GM08714 (cell line): ENCODE measurements around the gene SULT2A1.
"Not testable (repeated sequence)": the region's sequence is repeated elsewhere in the genome, so short reads cannot be mapped to it uniquely, and the experiment has no call there.

Source experiments
- H3K4me3 ChIP-seq: fragments of 200-500 bp; sonication (Bioruptor generic); 2 replicates; pipeline ENCODE4 v1.5.1; 2014; ENCODE audit warnings: mild to moderate bottlenecking, low read length, inconsistent platforms
- ZNF274 ChIP-seq: IDR thresholded peaks from 2 replicates; pipeline ENCODE4 v1.6.1; 2012; ENCODE audit warnings: mild to moderate bottlenecking, low read depth, low read length

The SULT2A1 gene, protein sequence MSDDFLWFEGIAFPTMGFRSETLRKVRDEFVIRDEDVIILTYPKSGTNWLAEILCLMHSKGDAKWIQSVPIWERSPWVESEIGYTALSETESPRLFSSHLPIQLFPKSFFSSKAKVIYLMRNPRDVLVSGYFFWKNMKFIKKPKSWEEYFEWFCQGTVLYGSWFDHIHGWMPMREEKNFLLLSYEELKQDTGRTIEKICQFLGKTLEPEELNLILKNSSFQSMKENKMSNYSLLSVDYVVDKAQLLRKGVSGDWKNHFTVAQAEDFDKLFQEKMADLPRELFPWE

DNA sequence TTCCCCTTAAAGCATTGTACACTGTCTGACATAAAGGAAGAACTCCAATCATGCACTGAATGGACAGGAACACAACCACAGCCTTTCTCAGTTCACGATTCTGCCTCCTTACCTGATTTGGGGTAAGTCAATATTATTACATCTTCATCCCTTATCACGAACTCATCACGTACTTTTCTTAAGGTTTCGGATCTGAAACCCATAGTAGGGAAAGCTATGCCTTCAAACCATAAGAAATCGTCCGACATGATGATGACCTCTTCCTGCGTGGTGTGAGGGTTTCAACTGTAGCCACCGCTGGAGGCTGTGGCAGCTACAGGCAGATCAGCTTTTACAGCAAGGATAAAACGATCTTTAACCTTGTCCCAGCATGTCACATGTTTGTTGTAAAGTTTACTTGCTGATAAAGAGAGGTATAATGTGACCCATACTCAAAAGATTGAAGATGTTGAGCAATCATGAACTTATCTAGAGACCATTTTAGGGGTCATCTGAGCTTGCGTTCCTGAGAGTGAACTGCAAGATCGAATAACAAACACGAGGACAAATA is at the start of gene SULT2A1:
Gene SULT2A1 (minus strand): TSS at position 306 of the 550 bp plus-strand sequence. CDS start 58 bp downstream, at position 248.
- no peak for TF ChIP-seq ZNF274
- no peak within 1 kb of the TSS for H3K4me3 ChIP-seq

DNA sequence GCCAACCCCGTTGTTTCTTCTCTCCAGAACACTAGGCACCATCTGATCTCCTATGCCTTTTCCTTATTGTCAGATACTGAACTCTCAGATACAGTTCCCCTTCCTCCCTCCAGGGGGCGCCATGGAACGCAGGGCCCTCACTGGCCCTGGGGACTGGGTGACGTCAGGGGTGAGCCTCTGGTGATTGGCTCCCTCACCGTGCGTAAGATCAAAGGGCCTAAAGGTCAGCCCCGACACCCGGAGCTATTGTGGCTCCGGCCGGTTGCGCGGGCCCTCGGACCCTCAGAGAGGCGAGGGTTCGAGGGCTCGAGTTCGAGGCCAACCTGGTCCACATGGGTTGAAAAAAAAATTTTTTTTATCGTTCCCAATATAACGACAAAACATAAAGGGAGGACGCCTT is 42.5 kb upstream of the SULT2A1 start:
- H3K4me3 ChIP-seq: not testable (repeated sequence)

DNA sequence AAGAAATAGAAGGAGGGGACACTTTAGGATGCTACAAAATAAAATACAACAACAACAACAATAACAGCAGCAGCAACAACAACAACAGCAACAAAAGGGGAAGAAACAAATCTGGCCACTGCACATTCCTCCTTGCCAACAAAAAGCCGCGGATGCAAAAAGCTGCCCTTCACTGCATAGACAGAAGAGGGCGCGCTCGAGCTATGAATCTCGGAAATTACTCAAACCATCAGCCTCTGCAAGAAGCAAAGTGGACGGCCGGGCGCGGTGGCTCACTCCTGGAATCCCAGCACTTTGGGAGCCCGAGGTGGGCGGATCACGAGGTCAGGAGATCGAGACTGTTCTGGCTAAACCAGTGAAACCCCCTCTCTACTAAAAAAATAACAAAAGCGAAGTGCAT is 34.0 kb upstream of the SULT2A1 start:
- H3K4me3 ChIP-seq: not testable (repeated sequence)

DNA sequence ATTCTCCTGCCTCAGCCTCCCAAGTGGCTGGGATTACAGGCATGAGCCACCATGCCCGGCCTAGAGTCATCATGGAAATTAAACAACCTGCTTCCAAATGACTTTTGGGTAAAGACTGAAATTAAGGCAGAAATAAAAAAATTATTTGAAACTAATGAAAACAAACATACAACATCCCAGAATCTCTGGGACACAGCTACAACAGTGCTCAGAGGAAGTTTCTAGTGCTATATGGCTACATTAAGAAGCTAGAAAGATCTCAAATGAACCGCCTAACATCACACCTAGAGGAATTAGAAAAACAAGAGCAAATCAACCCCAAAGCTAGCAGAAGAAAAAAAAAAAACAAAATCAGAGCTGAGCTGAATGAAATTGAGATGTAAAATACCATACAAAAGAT is 24.1 kb upstream of the SULT2A1 start:
- H3K4me3 ChIP-seq: not testable (repeated sequence)

DNA sequence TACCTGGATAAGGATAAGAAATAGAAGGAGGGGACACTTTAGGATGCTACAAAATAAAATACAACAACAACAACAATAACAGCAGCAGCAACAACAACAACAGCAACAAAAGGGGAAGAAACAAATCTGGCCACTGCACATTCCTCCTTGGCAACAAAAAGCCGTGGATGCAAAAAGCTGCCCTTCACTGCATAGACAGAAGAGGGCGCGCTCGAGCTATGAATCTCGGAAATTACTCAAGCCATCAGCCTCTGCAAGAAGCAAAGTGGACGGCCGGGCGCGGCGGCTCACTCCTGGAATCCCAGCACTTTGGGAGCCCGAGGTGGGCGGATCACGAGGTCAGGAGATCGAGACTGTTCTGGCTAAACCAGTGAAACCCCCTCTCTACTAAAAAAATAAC is 23.2 kb upstream of the SULT2A1 start:
- H3K4me3 ChIP-seq: not testable (repeated sequence)

DNA sequence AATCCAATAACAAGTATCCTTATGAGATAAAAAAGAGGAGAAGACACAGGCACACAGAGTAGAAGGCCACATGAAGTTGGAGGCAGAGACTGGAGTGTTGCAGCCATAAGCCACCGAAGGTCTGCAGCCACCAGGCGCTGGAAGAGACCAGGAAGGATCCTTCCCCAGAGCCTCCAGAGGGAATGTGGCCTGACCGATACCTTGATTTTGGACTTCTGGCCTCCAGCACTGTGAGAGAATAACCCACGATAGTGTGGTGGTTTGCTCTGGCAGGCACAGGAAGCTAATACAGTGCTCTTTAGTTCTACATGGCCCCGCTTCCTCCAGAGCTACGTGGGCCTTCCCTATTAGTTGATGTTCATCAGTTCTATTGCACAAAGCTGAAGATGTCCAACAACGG is 15.3 kb upstream of the SULT2A1 start:
- no peak for TF ChIP-seq ZNF274
- no peak overlapping the region for H3K4me3 ChIP-seq

DNA sequence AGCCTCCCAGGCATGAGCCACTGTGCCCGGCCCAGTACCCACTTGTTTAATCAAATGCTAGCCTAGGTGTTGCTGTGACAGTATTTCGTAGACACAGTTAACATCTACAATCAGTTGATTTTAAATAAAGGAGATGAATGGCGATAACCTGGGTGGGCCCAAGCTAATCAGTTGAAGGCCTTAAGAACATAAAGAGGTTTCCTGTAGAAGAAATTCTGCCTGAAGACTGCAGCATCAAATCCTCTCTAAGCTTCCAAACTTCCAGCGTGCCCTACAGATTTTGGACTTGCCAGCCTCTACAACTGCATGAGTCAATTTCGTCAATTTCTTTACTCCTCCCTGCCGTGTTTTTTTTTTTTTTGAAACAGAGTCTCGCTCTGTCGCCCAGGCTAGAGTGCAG is 13.2 kb upstream of the SULT2A1 start:
- TF ChIP-seq ZNF274: no peak
- no peak overlapping the region for H3K4me3 ChIP-seq

DNA sequence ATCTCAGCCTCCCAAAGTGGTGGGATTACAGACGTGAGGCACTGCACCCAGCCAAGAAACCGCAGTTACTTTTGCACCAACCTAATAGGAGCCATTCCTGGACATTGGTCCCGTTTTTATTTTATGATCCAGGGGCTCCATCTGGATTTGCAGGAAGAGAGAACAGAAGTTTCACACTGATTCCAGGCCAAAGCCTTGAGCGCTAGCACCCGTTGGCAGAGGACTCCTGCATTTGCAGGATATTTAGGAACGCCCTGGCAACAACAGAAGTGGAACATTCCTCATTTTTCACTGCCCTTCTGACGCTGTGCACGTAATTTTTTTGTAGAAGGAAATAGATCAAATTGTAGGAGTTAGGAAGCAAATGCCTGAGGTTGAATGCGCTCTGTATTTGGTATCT is 11.7 kb upstream of the SULT2A1 start:
- TF ChIP-seq ZNF274: no peak
- H3K4me3 ChIP-seq: no peak overlapping the region

DNA sequence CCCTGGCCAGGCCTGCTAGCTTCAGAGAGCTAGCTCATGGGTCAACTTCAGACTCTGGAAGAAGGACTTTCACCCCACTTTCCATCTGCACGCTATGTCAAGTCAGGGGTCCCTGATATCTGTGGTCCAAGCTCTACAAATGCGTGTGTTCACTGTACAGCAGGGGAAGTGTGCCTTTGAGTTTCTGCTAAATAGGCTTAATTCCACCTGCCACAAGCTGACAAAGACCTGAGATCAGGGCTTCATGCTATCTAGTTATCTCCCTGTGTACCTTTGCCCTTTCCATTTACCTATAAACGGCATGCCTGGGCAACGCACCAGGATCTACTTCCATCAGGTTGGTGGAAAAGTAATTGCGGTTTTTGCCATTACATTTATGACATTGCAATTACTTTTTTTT is 10.7 kb upstream of the SULT2A1 start:
- no peak overlapping the region for H3K4me3 ChIP-seq
- TF ChIP-seq ZNF274: no peak

DNA sequence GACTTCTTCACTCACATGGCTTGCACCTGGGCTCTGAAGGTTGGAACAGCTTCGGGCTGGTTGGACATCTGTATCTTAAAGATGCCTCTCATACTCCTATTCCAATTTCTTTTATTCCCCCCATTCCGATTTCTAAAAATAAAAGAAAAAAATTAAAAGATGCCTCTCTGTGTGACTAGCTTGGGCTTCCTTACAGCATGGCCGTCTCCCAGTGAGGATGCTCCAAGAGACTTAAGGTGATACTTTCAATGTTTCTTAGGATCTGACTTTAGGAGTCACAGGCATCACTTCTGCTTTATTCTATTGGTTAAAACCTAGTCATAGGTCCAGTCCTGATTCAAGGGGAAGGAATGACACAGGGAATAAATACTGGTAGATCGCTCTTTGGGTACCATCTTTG is 9.9 kb upstream of the SULT2A1 start:
- no peak overlapping the region for H3K4me3 ChIP-seq
- no peak for TF ChIP-seq ZNF274

DNA sequence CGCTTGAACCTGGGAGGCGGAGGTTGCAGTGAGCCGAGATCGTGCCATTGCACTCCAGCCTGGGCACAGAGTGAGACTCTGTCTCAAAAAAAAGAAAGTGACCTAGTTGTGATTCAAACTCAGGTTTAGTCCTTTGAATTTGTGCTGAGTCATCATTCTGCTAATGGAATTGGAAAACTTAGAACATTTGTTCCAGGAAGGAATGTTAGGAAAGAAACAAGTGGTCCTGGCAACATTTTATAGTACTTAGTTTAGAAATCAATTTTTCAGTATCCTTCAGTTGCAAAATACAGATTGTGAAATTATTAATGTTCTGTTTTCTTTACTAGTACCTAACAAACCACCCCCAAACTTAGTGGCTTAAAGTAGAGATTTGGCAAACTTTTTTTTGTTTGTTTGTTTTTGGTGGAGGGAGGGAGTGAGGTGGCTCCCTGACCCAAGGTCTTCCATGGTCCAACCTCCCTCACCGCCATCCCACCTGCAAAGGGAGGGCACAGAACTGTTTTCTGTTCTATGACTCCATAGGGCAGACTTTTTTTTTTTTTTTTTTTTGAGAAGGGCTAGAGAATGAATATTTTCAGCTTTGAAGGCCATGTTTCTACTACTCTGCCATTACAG is 9.2 kb upstream of the SULT2A1 start:
- H3K4me3 ChIP-seq: no peak overlapping the region
- no peak for TF ChIP-seq ZNF274

DNA sequence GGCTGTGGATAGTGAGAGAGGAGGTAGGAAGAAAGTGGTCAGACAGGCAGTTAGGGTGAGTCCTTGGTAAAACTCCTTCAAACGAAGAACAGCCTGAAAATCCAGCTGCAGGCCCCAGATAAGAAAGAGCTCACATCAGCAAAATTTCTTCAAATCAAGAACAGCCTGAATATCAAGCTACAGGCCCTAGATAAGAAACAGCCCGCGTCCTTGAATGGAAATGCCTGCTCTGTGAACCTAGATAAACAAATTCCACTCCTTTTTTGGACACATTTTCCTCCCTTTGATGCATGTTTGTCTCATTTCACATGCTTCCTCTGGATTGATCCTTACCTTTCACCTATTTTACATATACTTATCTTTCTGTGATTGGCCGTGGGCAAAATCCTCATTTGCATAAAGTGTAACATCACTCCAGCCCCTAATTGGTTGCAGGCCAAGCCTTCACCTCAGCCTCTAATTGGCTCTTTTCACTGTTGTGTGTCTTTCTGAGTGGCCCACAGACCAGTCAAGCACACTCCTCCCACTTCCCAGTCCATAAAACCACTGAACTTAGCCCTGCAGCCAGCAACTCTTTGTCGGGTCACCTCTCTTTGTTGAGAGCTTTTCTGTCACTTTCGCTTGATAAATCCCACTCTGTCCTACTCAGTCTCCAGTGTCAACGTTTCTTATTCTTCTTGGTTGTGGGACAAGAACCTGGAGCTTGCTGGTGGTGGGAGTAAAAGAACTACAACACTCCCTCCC is 6.0 kb upstream of the SULT2A1 start:
- no peak for TF ChIP-seq ZNF274
- H3K4me3 ChIP-seq: no peak overlapping the region

DNA sequence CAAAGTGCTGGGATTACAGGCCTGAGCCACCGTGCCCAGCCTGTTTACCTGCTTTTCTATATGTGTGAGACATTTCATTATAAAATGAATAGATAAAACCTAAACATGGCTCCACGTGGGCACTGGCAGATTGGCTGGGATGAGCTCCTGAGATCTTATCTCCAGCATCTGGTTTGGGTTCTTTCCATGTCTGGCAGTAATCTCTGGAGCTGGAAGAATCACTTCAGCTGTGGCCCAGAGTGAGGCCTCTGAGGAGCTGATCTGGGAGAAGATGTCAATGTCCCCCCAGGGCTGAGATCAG is 5.5 kb upstream of the SULT2A1 start:
- no peak overlapping the region for H3K4me3 ChIP-seq
- TF ChIP-seq ZNF274: no peak

DNA sequence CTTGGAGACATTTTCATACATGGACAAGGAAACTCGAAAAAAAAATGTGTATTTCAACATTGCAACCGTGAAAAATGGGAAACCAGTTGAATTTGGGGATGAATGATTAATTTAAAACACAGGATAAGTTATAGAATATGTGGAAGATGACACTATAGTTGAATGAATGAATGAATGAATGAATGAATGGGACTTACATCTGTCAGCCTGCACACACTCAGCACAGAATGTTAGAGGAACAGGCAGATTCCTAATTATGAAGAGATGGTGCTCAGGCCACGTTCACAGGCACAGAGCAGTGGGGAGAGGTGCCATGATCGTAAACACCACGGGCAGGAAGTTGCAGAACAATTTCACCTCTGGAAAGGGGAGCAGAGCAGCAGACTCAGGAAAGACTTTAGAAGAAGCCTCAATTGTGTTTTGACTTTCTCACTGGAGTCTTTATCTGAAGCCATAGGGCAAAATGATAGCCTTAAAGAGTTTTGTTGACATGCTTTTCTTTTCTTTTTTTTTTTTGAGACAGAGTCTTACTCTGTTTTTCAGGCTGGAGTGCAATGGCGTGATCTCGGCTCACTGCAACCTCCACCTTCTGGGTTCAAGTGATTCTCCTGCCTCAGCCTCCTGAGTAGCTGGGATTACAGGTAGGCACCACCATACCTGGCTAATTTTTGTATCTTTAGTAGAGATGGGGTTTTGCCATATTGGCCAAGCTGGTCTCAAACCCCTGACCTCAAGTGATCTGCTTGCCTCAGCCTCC is 4.9 kb upstream of the SULT2A1 start:
- H3K4me3 ChIP-seq: no peak overlapping the region
- TF ChIP-seq ZNF274: no peak

DNA sequence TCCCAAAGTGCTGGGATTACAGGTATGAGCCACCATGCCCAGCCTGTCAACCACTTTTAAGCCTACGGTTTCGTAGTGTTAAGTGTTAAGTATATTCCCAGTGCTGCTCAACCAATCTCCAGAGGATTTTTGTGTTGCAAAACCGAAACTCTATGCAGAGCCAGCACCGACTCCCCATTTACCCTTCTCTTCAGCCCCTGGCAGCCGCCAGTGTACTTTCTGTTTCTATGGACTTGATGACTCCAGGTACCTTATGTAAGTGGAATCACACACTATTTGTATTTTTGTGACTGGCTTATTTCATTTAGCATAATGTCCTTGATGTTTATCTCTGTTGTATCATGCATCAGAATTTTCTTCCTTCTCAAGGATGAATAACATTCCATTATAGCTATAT is 1.1 kb downstream of the SULT2A1 start:
- no peak for TF ChIP-seq ZNF274
- H3K4me3 ChIP-seq: no peak overlapping the region
